Erythroblast (primary cell): ENCODE measurements around the gene ZMIZ1.

ENCODE experiments used
- GATA1 ChIP-seq: IDR thresholded peaks from 2 replicates; pipeline ENCODE4 v1.6.1; 2011; ENCODE audit warnings: low read depth, mild to moderate bottlenecking, control low read depth, low read length, moderate library complexity
- POLR2A ChIP-seq: IDR thresholded peaks from 2 replicates; pipeline ENCODE4 v1.6.1; 2011; ENCODE audit warnings: mild to moderate bottlenecking, low read length

DNA sequence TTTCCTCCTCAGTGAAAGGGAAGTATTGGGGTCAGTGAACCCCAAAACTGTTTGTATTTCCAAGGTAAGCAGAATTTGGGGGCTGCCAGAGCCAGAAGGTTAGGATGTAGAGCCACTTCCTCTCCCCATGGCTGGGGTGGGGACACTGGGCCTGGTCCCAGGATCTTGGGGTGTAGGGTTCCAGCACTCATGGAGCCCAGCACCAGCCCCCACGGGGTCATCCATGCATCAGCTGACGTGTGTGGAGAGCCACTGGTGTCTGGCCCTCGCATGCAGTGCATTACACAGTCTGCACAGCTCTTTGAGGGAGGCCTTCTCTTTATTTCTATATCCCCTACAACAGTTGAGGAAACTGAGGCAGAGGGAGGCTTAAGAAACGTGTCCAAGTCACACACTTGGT is 91.4 kb downstream of the ZMIZ1 start:
- no peak for TF ChIP-seq POLR2A
- no peak for TF ChIP-seq GATA1
